ENCODE results near the gene ZNF646. TPM values are rescaled to one million over a fixed set of nuclear protein-coding genes. Genes with fewer than 3 reads are reported as not detected.

The ZNF646 gene
- polyA plus RNA-seq, 1 donor from 2014 or later: 8.5 TPM

DNA sequence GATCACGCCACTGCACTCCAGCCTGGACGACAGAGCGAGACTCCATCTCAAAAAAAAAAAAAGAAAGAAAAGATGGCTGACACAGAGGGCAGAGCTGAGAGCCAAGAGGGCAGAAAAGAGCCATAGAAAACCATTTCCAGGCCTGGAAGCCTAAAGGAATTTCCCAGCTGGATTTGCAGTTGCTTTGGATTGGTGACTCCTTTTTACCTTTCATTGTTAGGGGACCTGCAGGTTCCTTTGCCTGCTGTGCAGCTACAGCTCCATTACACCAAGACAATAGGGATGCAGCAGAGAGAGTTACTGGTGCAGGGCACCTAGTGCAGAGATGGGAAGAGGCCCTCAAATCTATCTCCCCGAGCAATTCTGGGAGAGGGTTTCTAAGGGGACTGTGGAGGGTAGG, 18.6 kb upstream of the ZNF646 start:
- no peaks in the 10 kb centered on the region for H4K20me1 ChIP-seq (ENCODE audit: insufficient read depth)
- no peak overlapping the region for H2AFZ ChIP-seq (ENCODE audit: low read depth, low read length)
- no peaks in the 10 kb centered on the region for H3K27me3 ChIP-seq (ENCODE audit: insufficient read depth, low read depth, low read length)
- H3K27ac ChIP-seq (ENCODE audit: low read length): no peak overlapping the region
- no peaks in the 10 kb centered on the region for H3K36me3 ChIP-seq (ENCODE audit: insufficient read depth, low read length)
- no peaks in the 10 kb centered on the region for H3K9me2 ChIP-seq (ENCODE audit: insufficient read depth, low read length)
- no peaks in the 10 kb centered on the region for H3F3A ChIP-seq (ENCODE audit: insufficient read depth, low read length, poor library complexity, severe bottlenecking)
- no peaks in the 10 kb centered on the region for H3K79me2 ChIP-seq (replicated peaks; ENCODE audit: insufficient read depth, low read length)
- H3K9ac ChIP-seq (ENCODE audit: low read length): no peak overlapping the region
- no peaks in the 10 kb centered on the region for H3K9me3 ChIP-seq (ENCODE audit: low read length)
- H3K4me2 ChIP-seq (ENCODE audit: low read length): no peak overlapping the region
- TF ChIP-seq, protein P1, sequence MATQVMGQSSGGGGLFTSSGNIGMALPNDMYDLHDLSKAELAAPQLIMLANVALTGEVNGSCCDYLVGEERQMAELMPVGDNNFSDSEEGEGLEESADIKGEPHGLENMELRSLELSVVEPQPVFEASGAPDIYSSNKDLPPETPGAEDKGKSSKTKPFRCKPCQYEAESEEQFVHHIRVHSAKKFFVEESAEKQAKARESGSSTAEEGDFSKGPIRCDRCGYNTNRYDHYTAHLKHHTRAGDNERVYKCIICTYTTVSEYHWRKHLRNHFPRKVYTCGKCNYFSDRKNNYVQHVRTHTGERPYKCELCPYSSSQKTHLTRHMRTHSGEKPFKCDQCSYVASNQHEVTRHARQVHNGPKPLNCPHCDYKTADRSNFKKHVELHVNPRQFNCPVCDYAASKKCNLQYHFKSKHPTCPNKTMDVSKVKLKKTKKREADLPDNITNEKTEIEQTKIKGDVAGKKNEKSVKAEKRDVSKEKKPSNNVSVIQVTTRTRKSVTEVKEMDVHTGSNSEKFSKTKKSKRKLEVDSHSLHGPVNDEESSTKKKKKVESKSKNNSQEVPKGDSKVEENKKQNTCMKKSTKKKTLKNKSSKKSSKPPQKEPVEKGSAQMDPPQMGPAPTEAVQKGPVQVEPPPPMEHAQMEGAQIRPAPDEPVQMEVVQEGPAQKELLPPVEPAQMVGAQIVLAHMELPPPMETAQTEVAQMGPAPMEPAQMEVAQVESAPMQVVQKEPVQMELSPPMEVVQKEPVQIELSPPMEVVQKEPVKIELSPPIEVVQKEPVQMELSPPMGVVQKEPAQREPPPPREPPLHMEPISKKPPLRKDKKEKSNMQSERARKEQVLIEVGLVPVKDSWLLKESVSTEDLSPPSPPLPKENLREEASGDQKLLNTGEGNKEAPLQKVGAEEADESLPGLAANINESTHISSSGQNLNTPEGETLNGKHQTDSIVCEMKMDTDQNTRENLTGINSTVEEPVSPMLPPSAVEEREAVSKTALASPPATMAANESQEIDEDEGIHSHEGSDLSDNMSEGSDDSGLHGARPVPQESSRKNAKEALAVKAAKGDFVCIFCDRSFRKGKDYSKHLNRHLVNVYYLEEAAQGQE (IDR thresholded peaks at IDR 0.05; ENCODE audit: borderline replicate concordance): no peak
- TF ChIP-seq EP300 (conservative IDR thresholded peaks at IDR 0.05; ENCODE audit: poor library complexity, severe bottlenecking): no peak
- TF ChIP-seq SMC3 (conservative IDR thresholded peaks at IDR 0.05; ENCODE audit: poor library complexity): no peak
- TF ChIP-seq RAD21 (conservative IDR thresholded peaks at IDR 0.05): no peak
- TF ChIP-seq, protein P2, sequence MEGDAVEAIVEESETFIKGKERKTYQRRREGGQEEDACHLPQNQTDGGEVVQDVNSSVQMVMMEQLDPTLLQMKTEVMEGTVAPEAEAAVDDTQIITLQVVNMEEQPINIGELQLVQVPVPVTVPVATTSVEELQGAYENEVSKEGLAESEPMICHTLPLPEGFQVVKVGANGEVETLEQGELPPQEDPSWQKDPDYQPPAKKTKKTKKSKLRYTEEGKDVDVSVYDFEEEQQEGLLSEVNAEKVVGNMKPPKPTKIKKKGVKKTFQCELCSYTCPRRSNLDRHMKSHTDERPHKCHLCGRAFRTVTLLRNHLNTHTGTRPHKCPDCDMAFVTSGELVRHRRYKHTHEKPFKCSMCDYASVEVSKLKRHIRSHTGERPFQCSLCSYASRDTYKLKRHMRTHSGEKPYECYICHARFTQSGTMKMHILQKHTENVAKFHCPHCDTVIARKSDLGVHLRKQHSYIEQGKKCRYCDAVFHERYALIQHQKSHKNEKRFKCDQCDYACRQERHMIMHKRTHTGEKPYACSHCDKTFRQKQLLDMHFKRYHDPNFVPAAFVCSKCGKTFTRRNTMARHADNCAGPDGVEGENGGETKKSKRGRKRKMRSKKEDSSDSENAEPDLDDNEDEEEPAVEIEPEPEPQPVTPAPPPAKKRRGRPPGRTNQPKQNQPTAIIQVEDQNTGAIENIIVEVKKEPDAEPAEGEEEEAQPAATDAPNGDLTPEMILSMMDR (IDR thresholded peaks at IDR 0.05; ENCODE audit: poor library complexity, severe bottlenecking): no peak
- no peak for TF ChIP-seq POLR2AphosphoS5 (IDR thresholded peaks at IDR 0.05)
- TF ChIP-seq EZH2 (IDR thresholded peaks at IDR 0.05; ENCODE audit: borderline replicate concordance, insufficient read depth, low read length, poor library complexity, severe bottlenecking): no peak
- TF ChIP-seq TAF1 (IDR thresholded peaks at IDR 0.05; ENCODE audit: low read depth): no peak
- H3K4me3 ChIP-seq (ENCODE audit: low read length): no peak overlapping the region

DNA sequence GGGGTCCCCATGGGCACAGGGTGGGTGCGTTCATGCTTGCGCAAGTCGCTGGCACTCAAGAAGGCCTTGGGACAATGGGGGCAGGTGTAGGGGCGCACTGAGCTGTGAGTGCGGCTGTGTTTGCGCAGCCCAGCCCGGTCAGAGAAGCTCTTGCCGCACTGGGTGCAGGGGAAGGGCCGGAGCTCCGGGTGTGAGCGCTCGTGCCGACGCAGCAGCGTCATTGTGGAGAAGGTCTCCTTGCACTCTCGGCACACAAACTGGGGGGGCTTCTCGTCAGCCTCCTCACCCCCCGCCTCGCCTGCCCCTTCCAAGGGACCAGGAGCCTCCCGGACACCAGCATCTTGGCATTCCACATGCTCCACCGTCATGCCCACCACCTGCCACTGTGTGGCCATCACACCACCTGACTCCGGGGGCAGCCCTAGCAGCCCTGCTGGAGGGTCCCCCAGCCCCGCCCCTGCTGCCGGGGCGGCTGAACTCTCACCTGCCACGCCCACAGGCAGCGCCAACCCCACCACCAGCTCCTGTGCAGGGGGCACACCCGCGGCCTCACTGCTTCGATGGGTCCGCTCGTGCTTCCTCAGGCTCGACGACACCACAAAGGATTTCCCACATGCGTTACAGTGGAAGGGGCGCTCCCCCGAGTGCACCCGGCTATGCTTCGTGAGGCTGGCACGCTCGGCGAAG, 13.0 kb upstream of the ZNF646 start:
- no peak overlapping the region for H3K9ac ChIP-seq (ENCODE audit: low read length)
- H4K20me1 ChIP-seq (ENCODE audit: insufficient read depth): no peaks in the 10 kb centered on the region
- H3K4me2 ChIP-seq (ENCODE audit: low read length): no peak overlapping the region
- H3K79me2 ChIP-seq (replicated peaks; ENCODE audit: insufficient read depth, low read length): no peaks in the 10 kb centered on the region
- H3K9me3 ChIP-seq (ENCODE audit: low read length): no peaks in the 10 kb centered on the region
- no peaks in the 10 kb centered on the region for H3F3A ChIP-seq (ENCODE audit: insufficient read depth, low read length, poor library complexity, severe bottlenecking)
- no peaks in the 10 kb centered on the region for H3K27me3 ChIP-seq (ENCODE audit: insufficient read depth, low read depth, low read length)
- H2AFZ ChIP-seq (ENCODE audit: low read depth, low read length): no peak overlapping the region
- TF ChIP-seq, protein P2 (IDR thresholded peaks at IDR 0.05; ENCODE audit: poor library complexity, severe bottlenecking): no peak
- no peak for TF ChIP-seq EZH2 (IDR thresholded peaks at IDR 0.05; ENCODE audit: borderline replicate concordance, insufficient read depth, low read length, poor library complexity, severe bottlenecking)
- no peak for TF ChIP-seq SMC3 (conservative IDR thresholded peaks at IDR 0.05; ENCODE audit: poor library complexity)
- no peak for TF ChIP-seq MXI1 (conservative IDR thresholded peaks at IDR 0.05; ENCODE audit: poor library complexity, severe bottlenecking)
- no peak for TF ChIP-seq TAF1 (IDR thresholded peaks at IDR 0.05; ENCODE audit: low read depth)
- TF ChIP-seq, protein P1 (IDR thresholded peaks at IDR 0.05; ENCODE audit: borderline replicate concordance): no peak
- no peak for TF ChIP-seq EP300 (conservative IDR thresholded peaks at IDR 0.05; ENCODE audit: poor library complexity, severe bottlenecking)
- TF ChIP-seq POLR2AphosphoS5 (IDR thresholded peaks at IDR 0.05): no peak
- TF ChIP-seq RAD21 (conservative IDR thresholded peaks at IDR 0.05): no peak
- no peak overlapping the region for H3K27ac ChIP-seq (ENCODE audit: low read length)
- no peaks in the 10 kb centered on the region for H3K9me2 ChIP-seq (ENCODE audit: insufficient read depth, low read length)
- H3K36me3 ChIP-seq (ENCODE audit: insufficient read depth, low read length): peaks cover 7% of the 10 kb centered on the region
- no peak overlapping the region for H3K4me3 ChIP-seq (ENCODE audit: low read length)
